OCI-M2 (cell line): Measurements from ENCODE around the gene FAM161A.
"Not testable (repeated sequence)": the region's sequence is repeated elsewhere in the genome, so short reads cannot be mapped to it uniquely, and the experiment has no call there.

Experiments
- DNase-seq: peaks from one replicate; lab custom pipeline; 2025; ENCODE audit not compliant: unreplicated experiment; lab: John Stamatoyannopoulos, UW

The FAM161A gene

DNA sequence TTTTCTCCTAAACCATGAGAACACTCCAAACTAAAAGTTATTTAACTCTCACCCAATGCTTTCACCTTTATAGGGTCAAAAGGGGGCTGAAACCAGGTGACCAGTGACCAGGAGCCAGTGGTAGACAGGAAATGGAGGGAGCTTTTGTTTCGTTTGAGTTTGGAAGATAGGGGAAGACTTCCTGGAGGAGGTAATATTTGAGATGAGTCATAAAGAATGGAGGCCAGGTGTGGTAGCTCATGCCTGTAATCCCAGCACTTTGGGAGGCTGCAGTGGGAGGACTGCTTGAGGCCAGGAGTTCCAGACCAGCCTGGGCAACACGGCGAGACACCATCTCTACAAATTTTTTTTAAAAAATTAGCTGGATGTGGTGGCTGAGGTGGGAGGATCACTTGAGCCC is 8.5 kb downstream of the FAM161A start:
- no peak for DNase-seq

DNA sequence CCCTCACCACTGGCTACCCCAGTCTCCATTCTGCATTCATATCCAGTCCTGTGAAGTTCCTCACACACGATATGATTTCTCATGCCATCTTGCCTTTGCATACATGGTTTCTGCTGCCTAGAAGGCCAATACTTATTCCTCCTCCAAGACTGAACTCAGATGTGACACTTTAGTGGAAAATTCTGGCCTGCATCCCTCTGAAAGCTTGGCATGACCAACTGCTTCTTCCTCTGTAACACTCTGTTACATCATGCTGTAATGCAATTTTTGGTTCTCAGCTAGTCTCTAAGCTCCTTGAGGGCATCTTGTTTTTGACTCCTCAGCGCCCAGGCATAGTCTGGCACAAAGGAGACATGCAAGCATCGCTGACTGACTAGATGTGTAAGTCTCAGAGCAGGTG is 12.6 kb downstream of the FAM161A start:
- DNase-seq = no peak

DNA sequence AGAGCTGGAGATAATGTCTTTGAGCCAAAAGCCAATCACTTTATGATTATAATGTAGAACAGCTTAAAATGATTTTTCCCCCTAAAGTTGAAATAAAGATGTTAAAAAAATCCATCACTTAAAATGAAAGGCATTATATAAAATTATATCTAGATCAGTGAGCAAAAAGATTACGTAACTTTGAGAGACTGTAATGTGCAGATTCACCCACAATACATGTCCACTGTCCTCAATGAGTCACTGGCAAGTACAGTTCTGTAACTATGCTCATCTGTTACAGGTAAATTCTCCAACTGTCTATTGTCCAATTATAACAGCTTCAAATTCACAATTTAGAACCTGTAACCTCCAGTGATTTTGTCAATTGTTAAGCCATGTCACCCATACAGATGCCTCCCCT is 19.0 kb downstream of the FAM161A start:
- DNase-seq = no peak

DNA sequence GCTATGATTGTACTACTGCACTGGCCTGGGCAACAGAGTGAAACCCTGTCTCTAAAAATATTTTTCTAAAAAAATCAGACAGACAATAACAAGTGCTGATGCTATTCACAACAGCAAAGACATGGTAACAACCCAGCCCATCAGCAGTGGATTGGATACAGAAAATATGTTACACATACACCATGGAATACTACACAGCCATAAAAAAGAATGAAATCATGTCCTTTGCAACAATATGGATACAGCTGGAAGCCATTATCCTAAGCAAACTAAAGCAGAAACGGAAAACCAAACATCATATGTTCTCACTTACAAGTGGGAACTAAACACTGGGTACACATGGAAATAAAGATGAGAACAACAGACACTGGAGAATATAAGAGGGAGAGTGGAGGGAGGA is 19.9 kb downstream of the FAM161A start:
- DNase-seq = no peak

DNA sequence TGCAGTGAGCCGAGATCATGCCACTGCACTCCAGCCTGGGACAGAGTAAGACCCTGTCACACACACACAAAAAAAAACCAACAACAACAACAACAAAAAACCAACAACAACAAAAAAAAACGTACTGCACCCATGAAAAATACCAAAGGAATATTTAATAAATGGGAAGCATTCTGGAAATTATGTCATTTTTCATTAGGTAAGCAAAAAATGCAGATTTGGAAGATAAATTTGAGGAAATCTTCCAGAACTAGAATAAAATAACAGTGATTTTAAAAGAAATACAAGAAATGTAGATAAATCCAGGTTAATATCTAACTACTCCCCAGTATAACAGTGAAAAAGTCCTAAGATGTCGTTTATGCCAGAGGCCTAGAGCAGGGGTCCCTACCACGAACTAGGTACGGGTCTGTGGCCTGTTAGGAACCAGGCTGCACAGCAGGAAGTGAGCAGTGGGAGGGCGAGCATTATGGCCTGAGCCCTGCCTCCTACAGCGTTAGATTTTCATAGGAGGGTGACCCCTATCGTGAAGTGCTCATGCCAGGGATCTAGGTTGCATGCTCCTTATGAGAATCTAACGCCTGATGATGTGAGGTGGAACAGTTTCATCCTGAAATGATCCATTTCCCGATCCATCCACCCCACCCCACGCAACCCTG is 21.5 kb downstream of the FAM161A start:
- DNase-seq = no peak

DNA sequence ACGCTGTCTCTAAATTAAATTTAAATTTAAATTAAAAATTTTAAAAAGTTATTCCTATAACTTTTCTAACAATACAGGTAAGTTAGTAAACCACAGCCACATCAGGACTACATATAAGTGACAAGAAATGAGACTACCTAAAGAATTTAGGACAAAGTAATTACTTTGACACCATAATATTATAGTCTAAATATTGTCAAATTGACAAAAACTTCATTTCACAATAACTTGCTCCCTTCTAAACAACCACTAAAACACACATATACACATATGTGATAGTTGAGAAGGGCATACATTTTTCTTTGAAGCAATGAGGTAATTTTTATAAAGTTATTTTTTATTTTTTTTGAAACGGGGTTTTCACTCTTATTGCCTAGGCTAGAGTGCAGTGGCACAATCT is 31.6 kb downstream of the FAM161A start:
- no peak for DNase-seq

DNA sequence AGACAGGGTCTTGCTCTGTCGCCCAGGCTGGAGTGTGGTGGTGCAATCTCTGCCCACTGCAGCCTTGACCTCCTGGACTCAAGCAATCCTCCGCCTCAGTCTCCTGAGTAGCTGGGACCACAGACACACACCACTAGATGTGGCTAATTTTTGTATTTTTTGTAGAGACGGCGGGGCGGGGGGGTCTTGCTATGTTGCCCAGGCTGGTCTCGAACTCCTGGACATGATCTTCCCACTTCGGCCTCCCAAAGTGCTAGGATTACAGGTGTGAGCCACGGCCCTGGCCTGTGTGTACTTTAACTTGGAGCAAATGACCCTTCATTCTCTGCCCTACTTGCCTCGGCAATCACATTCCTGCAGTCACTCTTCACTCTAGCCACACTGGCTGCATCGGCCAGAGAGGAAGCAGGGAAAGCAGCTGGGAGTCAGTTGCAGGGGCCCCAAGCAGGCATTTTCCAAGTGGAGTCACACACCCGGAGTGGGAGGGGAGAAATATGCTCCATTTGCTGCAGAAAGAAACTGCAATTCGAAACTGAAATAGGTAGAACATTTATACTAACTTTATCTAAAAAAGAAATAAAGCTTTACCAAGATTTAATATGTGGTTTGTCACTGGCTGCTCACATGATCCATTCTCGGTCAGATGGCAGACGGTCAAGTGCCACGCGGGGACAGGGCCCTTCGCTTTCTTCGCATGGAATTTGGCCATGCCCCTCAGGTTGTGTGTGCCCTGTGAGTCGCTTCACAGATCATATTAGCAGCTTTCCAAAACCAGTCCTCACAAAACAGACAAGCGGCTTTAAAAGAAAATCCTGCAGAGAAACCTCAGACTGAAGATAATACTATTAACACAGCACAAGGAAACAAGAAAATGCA is 37.1 kb downstream of the FAM161A start:
- no peak for DNase-seq

DNA sequence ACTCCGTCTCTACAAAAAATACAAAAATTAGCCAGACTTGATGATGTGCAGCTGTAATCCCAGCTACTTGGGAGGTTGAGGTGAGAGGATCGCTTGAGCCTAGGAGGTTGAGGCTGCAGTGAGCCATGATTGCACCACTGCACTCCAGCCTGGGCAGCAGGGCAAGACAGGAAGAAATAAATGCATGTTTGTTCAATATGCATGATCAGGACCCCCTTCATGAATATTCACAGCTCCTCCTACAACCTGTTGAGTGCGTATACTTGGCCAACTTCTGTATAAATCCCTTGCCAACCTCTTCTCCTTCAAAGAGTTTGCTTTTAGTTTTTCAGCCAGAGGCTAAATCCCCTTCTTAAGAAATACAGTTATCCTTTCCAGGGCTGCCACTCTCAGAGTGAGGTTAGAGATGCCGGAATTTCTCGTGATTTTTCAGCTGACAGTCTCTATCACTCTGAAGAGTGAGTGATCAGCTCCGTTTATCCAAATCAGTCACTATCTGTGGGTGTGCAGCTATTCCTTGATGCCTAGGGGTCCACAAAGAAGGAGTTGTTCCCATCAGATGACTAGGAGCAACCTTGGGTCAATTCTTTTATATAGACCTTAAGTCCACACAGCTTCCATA is 39.2 kb downstream of the FAM161A start:
- DNase-seq = no peak

DNA sequence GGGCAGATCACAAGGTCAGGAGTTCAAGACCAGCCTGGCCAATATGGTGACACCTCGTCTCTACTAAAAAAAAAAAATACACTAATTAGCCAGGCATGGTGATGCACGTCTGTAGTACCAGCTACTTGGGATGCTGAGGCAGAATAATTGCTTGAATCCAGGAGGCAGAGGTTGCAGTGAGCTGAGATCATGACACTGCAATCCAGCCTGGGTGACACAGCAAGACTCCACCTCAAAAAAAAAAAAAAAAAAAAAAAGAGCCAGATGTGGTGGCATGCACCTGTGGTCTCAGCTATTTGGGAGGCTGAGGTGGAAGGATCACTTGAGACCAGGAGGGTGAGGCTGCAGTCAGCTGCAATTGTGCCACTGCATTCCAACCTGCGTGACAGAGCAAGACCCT is 40.5 kb downstream of the FAM161A start:
- DNase-seq = not testable (repeated sequence)

DNA sequence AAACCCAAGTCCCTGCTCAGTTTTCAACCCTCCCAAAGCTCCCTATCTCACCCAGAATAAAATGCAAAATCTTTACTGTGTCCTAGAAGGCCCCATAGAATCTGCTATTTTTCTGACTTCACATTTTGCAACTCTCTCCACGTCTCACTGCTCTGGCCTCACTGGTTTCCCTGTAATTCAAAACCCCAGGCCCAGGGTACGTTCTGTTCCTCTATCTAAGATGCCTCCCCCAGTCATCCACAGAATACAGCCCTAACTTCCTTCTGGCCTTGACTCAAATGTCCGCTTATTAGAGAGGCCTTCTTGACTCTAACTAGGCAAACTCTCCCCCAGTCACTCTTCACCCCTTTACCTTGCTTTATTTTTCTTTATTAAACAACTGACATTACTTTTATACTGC is 42.0 kb downstream of the FAM161A start:
- no peak for DNase-seq

DNA sequence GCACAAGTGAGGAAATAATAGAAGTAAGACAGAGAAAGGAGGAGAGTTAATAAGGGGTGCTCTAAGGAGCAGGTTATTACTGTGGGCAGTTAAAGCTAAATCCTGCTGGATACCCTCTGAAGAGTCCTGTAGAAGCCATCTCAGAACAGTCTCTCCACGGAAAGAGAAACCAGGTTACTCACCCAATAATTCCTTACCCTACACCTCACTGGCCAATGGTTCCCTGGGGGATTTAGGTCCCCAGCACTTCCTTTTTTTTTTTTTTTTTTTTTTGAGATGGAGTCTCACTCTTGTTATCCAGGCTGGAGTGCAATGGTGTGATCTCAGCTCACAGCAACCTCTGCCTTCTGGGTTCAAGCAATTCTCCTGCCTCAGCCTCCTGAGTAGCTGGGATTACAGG is 43.7 kb downstream of the FAM161A start:
- not testable (repeated sequence) for DNase-seq

DNA sequence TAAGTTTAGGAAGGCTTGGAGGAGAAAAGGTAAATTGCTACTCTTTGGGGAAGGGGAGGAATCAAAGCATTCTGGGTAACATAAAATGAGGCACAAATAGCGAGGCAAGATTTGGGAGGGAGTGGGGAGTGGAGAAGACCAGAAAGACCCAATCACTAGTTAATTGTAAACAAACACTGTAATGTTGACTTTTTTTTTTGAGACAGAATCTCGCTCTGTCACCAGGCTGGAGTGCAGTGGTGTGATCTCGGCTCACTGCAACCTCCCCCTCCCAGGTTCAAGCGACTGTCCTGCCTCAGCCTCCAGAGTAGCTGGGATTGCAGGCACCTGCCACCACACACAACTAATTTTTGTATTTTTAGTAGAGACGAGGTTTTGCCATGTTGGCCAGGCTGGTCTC is 45.2 kb downstream of the FAM161A start:
- DNase-seq = not testable (repeated sequence)

DNA sequence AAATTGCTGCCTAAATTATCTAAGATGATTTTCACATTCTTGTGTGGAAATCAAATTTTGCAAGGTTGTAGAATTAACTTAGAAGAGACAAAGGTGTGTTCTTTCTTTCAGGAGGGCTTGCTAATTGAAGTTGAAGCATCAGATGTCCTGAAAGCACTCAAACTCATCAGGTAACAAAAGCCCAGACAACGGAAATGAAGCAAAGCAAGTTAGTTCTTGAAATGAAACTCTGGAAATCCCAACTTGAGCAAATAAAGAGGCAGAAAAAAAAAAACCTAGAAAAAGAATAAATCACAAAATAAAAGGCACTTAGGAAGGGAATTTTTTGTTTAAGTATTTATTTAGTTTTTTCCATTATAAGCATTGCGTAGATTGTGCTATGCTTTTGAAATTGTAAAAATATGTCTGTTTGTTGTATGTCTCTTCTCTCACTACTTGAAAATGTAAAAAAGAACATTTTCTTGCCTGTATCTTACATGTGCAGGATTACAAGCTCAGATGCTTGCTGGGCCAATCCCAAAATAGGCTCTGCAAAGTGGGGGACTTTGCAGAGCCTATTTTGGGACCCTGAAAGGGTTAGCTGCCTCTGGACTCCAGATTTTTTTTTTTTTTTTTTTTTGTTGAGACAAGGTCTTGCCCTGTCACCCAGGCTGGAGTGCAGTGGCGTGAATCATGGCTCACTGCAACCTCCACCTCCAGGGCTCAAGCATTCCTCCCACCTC is 46.7 kb downstream of the FAM161A start:
- no peak for DNase-seq

DNA sequence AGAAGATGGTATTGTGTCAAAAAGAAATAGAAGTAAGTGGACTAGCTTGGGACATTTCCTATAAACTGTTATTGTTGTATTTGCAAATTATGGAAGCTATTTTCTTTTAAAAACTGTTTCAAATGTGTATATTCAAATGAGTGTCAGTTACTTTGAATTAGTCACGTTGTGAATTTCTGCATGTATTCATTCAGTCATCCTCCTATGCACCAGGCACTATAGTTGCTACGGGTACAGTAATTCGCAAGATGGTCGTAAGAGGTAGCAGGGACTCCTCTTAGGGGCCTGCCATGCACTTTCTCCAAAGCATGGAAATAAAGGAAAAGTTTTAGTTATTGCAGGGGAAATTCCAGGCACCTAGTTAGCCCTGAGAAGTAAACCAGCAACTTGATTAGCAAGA is 51.3 kb downstream of the FAM161A start:
- DNase-seq = no peak

DNA sequence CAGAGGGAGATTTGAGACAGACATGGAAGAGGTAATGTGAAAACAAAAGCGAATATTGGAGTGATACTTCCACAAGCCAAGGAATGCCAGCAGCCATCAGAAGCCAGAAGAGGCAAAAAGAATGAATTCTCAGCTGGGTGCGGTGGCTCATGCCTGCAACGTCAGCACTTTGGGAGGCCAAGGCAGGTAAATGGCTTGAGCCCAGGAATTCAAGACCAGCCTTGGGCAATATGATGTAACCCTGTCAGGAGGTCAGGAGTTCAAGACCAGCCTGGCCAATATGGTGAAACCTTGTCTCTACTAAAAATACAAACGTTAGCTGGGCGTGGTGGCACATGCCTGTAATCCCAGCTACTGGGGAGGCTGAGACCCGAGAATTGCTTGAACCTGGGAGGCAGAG is 54.8 kb downstream of the FAM161A start:
- DNase-seq = no peak

DNA sequence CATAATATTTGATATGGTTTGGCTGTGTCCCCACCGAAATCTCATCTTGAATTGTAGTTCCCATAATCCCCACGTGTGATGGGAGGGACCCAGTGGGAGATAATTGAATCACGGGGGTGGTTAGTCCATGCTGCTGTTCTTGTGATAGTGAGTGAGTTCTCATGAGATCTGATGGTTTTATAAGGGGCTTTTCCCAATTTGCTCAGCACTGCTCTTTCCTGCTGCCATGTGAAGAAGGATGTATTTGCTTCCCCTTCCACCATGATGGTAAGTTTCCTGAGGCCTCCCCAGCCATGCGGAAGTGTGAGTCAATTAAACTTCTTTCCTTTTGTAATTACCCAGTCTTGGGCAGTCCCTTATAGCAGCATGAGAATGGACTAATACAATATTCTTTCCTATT is 56.4 kb downstream of the FAM161A start:
- not testable (repeated sequence) for DNase-seq

DNA sequence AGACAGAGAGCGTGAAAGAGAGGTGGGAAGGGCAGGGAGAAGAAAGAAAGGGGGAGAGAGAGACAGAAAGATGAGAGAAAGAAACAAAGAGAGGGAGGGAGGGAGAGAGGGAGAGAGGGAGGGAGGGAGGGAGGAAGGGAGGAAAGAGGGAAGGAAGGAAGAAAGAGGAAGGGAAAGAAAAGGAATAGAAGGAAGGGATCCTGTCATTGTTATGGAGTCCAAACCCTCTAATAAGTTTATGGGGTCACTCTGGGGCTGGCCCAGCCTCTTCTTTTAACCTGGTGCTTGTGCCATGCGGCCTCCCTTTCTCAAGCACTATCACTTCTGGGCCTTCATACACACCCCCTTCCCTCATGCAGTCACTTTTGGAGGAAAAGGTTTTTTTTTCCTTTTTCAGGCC is 58.5 kb downstream of the FAM161A start:
- no peak for DNase-seq

DNA sequence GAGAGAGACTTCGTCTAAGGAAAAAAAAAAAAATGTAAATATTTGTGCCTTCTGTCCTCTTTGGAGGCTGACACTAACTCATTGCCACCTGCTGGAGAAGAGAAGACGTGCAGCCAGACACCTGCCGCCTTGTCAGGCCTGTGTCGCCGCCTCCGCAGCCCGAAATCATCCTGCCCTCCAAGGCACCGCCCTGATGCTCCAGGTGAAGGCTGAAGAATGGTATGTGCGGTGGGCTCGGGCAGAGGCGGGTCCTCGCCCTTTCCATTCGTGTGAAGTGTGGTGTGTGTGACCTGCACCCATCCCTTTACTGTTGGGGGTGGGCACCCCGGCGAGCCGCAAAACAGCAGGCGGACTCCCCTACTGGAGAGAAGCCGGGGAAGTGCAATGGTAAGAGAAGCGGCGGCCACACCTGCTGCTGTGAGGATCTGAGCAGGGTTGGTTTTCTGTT is 60.4 kb downstream of the FAM161A start:
- DNase-seq = no peak

DNA sequence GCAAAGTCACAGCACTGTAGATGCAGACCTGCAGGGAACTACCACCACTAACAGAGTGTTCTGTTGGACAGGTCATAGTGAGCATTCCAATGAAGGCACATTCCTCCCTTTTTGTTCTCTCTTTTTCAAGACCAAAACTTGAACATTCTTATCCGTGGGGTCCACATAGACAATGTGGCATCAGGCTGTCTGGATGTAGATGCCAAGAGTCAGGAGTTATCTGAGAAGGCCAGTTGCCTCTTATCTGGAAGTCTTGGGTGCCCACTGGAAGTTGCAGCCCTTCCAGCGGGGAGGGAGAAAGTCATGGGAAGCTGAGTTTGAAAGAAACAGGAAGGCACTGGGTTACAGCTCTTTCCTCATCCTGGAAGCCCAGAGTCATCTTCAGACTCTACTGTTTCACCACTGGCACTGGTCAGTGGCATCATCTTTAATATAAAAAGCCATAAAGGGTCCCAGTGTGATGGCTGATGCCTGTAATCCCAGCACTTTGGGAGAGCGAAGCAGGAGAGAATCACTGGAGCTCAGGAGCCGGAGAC is 61.4 kb downstream of the FAM161A start:
- DNase-seq = no peak

DNA sequence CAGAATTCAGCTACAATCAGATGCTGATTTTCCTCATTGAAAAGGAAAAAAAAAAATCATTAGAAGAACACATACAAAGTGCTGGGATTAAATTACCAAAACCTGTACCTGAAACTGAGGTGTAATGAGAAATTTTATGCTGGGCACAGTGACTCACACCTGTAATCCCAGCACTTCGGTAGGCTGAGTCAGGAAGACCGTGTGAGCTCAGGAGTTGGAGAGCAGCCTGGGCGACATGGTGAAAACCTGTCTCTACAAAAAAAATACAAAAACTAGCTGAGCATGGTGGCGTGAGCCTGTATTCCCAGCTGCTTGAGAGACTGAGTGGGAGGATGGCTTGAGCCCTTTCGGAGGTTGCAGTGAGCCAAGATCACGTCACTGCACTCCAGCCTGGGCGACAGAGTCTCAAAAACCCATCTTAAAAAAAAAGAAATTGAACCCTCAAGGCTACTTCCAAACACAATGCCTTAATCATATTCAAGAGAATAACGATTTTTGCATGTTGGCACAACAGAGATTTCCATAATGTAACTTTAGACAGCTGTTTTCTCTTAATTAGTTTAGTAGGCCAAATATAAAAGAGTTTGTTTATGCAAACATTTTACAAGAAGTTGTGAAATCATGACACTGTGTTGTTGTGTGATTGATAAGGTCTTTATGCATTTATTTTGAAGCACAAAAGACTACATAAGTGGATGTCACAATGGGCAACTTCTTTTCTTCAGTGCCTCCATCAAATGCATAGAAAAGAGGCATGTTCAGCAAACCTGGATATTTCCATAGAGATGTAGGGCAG is 63.9 kb downstream of the FAM161A start:
- DNase-seq = no peak
